GM12874 (cell line): ENCODE data around the gene ECE1.

ENCODE experiments used
- TF ChIP-seq, protein P1 (sequence below): IDR thresholded peaks from 2 replicates; pipeline ENCODE4 v1.5.1; 2011; ENCODE audit warnings: low read depth, mild to moderate bottlenecking, control low read depth, low read length, moderate library complexity; ENCODE audit not compliant: insufficient read depth

The ECE1 gene

GRCh38 chr1:21283524-21283923 is 6.7 kb downstream of the ECE1 start:
- TF ChIP-seq, protein P1, sequence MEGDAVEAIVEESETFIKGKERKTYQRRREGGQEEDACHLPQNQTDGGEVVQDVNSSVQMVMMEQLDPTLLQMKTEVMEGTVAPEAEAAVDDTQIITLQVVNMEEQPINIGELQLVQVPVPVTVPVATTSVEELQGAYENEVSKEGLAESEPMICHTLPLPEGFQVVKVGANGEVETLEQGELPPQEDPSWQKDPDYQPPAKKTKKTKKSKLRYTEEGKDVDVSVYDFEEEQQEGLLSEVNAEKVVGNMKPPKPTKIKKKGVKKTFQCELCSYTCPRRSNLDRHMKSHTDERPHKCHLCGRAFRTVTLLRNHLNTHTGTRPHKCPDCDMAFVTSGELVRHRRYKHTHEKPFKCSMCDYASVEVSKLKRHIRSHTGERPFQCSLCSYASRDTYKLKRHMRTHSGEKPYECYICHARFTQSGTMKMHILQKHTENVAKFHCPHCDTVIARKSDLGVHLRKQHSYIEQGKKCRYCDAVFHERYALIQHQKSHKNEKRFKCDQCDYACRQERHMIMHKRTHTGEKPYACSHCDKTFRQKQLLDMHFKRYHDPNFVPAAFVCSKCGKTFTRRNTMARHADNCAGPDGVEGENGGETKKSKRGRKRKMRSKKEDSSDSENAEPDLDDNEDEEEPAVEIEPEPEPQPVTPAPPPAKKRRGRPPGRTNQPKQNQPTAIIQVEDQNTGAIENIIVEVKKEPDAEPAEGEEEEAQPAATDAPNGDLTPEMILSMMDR: no peak

- TF ChIP-seq, protein P1: no peak
Observed at GRCh38 chr1:21280482-21280881, 9.8 kb downstream of the ECE1 start.

- TF ChIP-seq, protein P1: no peak
Observed at GRCh38 chr1:21280011-21280471, 10.2 kb downstream of the ECE1 start.

GRCh38 chr1:21278860-21279845 is 11.1 kb downstream of the ECE1 start:
- TF ChIP-seq, protein P1: no peak

DNA sequence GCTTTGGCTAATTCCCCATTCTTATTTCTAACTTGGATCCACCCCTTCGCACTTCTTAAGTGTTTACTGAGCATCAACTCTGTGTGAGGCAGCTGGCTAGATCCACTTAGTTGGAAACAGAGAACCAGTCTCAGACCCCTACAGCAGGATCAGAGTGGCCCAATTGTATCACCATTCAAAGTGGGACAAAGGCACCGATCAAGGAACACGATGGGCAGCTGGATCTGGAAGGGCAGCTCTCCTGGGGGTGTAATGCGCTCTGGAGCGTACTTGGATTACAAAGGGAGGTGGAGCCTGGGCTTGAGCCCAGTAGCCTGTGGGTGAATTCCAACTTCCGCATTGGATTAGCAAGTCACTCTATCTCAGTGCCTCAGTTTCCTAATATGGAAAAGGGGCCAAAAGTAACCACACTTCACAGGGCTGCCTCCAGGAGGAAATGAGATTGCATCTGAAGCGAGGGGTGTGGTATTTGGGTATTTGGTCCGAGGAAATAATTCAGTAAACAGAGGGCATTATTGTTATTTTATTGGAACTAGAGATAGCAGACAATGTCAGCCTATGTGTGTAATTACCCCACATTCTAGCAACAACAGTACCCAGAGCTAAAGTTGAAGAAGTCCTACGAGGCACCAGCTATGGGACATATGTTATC is 11.9 kb downstream of the ECE1 start:
- TF ChIP-seq, protein P1: no peak

- TF ChIP-seq, protein P1: no peak
Observed at GRCh38 chr1:21277180-21277579, 13.1 kb downstream of the ECE1 start.

GRCh38 chr1:21272540-21272939 is 17.7 kb downstream of the ECE1 start:
- TF ChIP-seq, protein P1: no peak
